HG03457 (cell line): ENCODE data around the gene PAFAH2.
"Not testable (repeated sequence)": the region's sequence is repeated elsewhere in the genome, so short reads cannot be mapped to it uniquely, and the experiment has no call there.

Source experiments
- ATAC-seq: cut with Tn5 transposase; IDR thresholded peaks from one replicate; pipeline ENCODE4 v1.9.1; 2021; ENCODE audit warnings: moderate number of reproducible peaks; ENCODE audit not compliant: unreplicated experiment

The PAFAH2 gene

DNA sequence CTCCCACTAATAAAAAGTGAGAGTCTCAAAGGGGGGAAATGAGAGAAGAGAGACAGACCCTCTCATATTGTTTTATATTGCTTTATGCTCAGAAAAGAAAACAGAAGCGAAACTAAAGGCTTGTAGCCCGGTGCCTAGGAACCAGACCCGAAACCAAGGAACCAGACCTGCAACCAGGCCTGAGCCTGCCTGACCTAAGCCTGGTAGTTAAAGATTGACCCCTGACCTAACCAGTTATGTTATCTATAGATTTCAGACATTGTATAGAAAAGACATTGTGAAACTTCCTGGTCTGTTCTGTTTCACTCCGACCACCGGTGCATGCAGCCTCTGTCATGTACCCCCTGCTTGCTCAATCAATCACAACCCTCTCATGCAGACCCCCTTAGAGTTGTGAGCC is 54.4 kb downstream of the PAFAH2 start:
- ATAC-seq = not testable (repeated sequence)

DNA sequence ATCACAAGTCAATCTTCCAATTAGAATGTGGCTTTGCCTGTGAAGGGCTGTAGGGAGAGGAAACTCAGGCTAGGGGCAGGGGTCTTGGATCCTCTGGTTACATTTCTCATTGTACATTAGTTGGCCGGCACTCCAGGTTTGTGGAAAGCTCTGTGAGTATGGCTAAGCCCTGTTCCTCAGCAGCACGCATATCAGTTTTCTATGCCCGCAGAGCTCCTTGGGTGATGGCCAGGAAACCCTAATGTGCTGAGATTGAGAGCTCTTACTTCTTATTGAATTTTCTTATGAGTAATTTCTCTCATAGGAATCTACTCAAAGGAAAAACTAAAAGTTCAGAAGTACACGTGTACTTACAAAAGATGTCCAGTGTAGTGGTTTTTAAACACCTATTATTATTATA is 60.9 kb downstream of the PAFAH2 start:
- ATAC-seq = no peak

DNA sequence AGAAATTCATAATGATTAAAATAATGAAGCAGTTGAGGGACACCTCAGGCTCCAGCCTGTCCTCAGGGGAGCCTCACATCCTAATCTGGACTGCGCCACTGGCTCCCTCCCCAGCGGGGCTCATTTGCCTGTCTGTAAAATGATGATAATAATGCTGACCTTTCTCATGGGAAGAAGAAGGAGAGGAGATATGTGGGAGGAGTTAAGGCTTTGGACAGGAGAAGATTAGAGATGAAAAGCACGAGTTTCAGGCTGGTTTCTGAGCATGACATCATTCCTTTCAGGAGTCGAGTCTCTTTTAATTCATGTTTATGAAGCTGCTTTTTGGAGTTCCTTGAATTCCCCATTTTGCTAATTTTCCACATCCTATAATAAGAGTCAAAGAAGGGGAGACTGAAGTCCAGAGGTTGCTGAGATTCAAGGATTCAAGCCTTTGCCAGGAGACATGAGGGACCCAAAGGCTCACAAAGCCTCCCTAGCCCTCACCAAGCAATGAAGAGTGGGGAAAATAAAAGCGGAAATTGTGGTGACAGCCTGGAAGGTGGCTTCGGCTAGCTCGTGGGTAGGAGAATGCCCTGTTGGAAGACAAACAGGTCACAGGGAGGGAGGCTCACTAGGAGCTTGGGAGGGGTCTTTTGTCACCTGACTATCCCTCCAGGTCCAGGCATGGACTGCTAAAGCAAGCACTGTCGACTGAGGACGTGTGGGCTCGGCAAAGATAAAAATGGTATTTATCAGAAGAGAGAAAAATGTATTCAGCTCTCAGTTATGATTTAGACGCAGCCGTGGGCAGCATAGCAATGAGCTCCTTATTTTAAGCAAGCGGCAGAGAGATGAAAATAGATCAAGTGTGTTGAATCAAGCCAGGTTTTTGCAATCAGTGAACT is 64.1 kb downstream of the PAFAH2 start:
- no peak for ATAC-seq

DNA sequence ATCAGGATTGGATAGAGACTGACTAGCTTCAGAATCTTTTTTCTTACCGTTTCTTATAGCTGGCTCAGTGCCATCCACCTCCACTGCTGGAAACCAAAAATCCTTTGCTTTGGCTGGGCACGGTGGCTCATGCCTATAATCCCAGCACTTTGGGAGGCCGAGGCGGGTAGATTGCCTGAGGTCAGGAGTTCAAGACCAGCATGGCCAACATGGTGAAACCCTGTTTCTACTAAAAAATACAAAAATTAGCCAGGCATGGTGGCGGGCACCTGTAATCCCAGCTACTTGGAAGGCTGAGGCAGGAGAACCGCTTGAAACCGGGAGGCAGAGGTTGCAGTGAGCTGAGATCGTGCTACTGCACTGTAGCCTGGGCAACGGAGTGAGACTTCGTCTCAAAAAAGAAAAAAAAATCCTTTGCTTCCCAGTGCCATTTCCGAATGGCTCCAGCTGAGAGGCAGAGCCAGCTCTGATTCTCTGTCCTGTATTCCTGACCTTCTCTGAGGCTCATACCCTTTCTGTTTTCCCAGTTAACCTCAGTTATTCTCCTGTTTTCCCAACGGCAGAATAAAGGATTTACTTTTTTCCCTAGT is 65.0 kb downstream of the PAFAH2 start:
- not testable (repeated sequence) for ATAC-seq

DNA sequence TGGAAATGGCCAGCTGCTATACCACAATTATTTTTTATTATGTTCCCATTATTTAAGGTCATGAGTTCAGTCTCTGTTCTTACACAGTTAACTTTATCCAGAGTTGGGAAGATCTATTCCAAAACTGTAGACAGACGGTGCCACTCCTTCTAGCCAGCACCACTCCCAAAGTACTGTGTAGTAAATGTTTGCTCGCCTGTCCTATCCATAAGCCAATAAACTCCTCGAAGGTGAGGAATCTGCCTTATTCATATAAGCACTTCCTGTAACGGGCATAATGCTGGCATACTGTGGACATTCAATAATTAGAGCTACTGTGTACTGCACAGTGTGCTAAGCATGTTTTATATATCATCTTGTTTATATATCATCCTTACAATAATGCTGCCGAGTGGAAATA is 65.5 kb downstream of the PAFAH2 start:
- ATAC-seq = no peak

DNA sequence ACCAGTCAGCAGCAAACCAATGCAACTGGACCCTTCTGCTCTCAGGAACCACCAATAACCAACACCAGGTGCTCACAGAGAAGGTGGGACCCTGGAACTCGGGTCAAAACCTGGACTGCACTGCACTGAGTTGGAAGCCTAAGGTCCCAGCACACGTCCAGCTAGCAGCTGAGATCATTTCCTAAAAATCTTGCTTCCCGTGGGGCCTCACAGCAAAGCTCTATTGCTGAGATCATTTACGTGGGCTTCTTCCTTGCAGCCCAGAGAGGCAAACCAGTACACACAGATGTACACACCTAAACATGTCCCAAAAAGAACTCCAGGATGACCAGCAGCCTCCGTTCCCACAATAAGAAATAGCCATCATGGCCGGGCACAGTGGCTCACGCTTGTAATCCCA is 68.8 kb downstream of the PAFAH2 start:
- no peak for ATAC-seq

DNA sequence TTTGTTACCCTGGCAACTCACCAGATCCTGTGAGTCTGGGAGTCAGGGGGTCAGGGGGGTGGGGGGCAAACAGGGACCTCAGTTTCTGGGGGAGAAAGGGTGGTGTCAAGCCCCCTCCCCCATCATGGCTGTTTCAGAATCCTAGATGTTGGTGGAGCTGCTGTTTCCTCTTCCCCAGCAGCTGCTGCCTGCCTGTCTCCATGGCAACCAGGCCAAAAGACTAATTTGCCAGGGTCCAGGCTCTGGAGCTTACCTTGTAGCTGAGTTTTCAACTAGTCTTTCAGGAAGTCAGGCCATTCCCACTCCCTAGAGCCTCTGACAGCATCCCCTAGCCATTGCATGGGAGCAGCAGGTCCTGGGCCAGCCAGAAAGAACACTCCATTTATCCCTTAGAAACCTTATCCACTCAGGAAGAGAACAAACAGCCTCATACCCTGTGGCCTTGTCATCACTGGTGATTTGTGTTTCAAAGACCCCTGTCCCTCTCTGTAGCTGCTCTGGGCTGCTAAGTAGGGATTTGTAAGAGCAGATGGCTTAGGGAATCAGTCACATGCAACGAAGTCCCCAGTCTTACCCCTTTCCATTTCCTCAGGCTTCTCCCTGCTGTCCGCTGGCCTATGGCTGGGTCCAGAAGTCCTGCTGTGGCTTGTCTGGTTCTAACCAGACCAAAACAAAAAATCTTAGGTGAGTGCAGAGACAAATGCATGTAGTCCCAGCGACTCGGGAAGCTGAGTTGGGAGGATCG is 70.2 kb downstream of the PAFAH2 start:
- no peak for ATAC-seq

DNA sequence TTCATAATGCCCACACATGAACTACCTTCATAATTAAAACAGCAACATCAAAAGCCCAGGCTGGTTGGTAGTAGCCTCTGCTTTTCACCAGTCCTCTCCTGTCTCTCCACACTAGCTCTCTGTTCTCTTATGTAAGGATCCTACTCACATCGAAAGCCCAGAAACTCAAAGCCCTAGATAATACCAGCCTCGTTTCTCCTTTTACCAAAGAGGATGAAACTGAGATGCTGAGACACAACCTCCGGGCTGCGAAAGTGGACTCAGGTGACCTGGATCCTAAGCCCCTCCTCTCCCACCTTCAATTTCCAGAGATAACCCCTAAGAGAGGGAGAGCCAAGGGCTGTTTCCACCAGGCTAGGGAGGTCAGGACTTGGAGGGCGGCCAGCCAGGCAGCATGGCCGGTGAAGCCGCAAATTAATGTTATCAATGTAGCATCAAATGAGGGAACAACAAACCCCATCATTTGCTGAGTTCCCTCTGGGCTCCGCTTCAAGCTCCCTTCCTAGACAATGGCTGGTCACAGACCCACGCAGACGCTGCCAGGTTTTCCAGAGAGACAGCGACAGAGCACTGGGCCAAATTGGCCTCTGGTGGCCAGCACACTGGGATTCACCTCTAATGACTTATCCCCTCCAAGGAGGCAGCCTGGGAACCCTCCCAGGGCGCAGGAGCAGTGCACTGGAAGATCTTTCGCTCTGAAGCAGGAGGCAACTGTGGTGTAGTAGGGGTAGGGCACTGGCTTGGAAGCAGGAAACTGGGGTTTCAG is 70.9 kb downstream of the PAFAH2 start:
- ATAC-seq = no peak

DNA sequence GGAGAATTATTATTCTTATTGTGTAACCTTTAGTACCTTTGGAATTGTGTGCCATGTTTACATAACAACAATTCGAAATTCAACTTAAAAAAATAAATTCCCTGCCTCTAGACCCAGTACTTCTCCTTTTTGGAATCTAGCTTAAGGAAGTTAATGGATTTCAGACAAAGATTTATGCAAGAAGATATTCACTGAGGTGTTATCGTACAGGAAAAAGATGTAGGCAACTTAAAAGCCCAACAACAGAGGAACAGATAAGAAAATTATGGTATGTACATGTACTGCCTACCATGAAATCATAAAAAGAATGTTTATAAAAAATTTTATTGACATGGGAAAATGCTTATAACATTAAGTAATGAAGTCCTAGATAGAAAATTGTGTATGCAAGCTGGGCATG is 73.4 kb downstream of the PAFAH2 start:
- no peak for ATAC-seq

DNA sequence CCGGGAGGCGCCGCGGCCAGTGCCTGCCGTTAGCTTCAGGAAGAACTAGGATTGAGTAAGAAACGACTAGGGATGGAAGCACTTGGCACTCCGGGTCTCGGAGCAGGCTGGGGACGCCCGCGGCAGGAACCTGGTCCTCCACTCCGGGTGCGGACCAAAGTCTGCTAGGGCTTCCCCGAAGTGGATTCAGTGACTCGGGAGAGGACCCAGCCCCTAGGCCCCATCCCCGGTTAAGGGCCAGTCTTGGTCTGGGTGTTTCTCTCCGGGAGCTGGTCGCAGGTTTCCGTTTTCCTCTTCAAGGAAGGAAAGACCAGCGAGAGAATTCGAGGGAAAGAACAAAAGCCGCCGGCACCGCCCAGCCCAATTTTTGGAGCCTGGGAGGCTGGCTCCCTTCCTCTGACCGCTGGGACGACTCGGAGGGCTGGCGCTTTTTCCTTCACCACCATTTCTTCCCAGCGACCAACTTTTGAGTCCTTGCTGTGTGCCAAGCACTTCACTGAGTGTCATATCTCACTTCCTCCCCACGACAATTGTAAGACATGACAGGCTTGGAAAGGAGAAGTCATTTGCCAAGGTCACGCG is 74.8 kb downstream of the PAFAH2 start:
- no peak for ATAC-seq

DNA sequence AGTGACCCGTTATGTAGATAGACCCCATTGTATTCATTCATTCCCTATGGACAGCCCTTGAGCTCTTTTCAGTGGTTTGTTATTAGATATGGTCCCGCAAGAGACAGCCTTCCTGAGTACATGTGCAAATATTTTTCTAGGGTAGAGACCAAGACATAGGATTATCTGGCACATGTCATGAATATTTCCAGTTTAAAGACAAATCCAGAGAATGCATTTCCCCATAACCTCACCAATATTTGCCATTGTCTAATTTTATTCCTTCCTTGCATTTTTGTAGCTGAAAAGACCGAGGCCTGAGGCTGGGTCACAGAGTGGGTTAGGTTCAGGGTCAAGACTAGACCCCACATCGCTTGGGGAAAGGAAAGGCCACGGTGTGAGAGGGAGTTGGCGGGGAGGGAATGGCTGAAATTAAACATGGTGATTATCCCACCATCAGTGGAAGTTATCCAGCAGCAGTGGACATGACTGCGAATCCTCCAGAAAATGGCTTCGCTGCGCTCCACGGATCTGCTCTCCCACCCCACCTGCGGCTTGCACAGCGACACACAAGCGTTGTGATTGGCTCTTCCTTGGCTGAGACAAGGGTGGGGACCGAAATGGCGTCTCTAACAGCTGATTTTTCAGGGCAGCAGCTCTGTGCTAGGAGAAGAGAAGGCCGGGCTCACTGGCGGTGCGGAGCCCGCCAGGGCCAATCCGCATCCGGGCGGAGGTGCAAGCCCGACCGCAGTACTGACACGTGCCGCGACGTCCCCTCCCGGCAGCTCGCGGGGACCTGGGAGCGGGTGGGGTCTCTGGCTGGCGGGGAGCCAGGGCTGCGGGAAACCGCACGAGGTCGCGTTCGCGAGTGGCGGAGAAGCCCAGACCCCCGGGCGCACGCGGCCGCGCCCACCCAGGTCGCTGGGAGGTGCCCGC is 75.5 kb downstream of the PAFAH2 start:
- no peak for ATAC-seq

DNA sequence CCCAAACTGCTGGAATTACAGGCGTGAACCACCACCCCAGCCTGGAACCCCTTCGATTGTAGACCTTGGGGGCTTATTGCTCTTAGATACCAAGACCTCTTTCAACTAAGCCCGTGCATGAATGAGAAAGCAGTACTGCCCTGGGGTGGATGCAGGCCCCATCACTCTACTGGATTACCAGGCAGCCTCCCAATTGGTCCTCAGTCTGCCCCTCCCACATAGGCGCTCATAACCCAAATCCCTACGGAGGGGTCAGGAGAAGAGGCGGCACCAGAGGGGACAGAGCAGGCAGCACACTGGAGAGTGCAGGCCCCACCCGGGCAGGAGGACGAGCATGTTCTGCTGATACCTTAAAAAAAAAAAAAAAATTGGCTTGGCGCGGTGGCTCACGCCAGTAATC is 79.2 kb downstream of the PAFAH2 start:
- no peak for ATAC-seq

DNA sequence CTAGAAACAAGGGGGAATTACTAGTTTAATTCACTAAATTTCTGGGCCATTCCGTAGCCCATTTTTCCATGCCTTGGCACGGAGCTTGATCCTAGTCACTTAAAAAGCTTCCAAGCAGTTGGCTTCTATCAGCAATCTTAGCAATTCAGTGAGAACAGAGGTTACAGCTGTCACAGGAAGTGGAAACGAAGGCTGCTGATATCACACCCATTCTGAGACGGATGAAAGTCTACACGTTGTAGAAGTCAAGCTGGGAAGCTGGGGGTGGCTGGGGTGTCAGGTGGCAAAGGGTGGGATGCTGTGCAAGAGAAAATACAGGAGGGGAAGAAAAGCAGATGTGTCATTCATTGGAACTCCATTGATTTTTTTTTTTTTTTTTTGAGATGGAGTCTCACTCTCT is 79.9 kb downstream of the PAFAH2 start:
- no peak for ATAC-seq

DNA sequence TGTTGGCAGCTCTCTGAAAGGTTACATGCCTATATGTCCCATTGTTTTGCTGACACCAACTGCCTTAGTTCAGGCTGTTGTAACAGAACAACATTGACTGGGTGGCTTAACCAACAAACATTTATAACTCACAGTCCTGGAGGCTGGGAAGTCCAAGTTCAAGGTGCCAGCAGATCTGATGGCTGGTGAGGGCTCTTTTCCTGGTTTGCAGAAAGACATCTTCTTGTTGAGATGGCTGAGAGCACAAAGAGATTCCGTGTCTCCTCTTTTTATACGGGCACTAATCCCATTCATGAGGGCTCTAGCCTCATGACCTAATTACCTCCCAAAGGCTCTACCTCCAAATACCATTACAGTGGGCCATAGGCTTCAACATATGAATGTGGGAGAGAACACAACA is 81.4 kb downstream of the PAFAH2 start:
- ATAC-seq = no peak

DNA sequence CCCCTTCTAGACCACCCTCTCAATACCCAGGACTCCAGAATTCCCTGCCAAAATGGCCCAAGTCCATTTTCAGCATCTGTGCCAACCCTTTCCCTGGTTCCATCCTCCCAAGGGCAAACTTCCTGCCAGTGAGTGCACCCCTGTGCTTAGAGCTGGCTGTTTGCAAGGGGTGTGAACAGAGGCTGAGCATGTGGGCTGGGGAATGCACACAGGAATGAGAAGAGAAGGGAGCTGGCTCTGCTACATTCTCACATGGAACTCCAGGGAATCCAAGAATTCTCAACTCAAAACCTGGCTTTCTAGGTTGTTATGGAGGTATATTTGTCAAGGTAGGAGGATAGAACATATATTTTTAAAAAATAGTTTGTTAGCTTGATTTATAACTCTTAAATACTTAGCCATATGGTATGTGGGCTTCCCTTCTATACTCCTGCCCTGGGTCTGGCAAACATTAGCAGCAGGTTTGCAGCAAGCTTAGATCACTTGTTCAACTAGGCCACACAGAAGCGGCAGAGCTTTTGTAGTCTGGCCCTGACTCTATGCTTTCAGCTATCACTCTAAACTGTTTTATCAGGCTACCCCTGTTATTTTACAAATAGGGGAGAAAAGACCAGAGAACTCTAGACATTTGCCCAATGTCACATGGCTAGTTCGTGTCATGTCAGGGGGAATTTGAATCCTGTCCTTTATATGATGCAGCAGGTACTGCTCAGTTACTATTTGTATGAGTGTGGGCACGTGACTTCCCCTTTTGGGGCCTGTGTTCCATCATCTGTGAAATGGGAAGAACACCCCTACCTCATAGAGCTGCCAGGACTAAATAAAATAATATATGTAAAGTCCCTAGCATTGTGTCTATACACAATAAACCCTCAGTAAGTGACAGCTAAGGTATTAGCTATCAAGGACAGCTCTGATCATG is 83.5 kb downstream of the PAFAH2 start:
- no peak for ATAC-seq

DNA sequence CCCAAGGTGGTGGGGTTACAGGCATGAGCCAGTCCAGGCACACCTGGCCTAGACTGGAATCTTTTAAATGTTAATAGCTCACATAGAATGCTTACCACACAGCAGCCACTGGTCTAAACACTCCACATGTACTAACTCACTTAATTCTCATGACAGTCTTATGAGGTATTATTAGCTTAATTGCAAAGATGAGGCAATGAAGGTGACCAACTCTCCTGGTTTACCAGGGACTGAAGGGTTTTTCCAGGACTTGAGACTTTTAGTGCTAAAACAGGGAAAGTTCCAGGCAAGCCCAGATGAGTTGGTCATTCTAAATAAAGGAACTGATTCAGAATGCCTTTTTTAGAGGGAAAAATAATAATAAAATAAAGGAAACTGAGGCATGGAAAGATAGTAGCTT is 84.7 kb downstream of the PAFAH2 start:
- ATAC-seq = no peak

DNA sequence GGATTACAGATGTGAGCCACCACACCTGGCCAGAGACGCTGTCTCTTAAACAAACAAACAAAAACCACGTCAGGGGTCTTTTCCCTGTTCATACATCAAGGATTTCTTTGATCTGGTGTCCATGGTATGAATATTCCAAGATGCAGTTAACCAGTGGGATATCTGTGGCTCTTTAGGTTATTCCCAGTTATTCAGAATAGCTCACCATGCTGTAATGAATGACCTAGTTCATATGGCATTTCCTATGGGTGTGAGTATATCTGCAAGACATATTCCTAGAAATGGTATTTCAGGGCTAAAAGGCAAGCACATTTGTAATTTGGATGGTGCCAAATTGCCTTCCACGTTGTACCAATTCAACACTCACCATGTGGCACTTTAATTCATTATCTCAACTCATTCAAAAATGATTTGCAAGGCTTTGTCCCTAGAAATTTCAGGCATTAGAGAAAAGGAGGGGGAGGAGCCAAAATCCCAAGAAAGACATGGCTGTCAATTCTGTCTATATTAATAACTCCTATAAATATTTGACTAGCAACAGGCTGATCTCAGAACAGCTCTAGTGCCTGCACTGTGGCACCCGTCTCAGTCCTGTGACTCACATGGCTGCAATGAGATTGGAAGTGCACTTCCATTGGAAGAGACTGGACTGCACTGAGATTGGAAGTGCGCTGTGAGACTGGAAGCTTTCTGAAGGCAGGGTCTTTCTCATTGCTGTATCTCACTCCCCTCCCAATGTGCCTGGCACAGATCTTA is 85.6 kb downstream of the PAFAH2 start:
- no peak for ATAC-seq

DNA sequence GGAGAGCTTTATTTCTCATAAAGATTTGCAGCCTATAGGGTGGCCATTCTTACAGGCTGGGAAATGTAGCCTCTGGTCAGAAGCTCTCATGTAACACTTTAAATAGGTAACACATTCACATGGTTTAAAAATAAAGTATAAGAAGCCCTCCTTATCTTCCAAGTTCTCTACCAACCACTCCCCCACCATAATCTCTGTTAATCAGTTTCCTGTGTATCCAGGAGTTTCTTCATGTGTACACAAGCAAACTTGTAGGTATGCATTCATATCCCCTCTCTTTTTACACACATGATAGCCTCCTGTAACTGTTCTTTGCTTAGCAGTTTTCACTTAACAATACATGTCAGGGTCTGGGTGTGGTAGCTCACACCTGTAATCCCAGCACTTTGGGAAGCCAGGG is 86.7 kb downstream of the PAFAH2 start:
- no peak for ATAC-seq
